OCI-LY3 (cell line): Measurements from ENCODE around the gene RAD51B.
A peak's percentile ranks its signal among the peaks of the same experiment; 100 is the strongest.

ENCODE experiments used
- H2AFZ ChIP-seq: fragments of 200-600, 300-600 bp; shearing (Covaris generic); 2 replicates; pipeline ENCODE4 v1.6.0; 2014; ENCODE audit warnings: antibody characterized with exemption, low read depth, low read length
- H3K27ac ChIP-seq: fragments of 200-600, 300-600 bp; sonication (generic); 2 replicates; pipeline ENCODE4 v1.5.1; 2014; ENCODE audit warnings: mild to moderate bottlenecking, low read length, moderate library complexity, mixed read lengths
- H3K27me3 ChIP-seq: fragments of 200-600, 300-600 bp; sonication (generic); 2 replicates; pipeline ENCODE4 v1.6.1; 2014; ENCODE audit warnings: low read depth, low read length, mixed read lengths
- H3K36me3 ChIP-seq: fragments of 200-600, 300-600 bp; sonication (generic); replicated peaks from 2 replicates; pipeline ENCODE3; 2014; ENCODE audit warnings: low read depth, low read length, mixed read lengths
- H3K4me1 ChIP-seq: fragments of 300-600, 200-600 bp; sonication (generic); 2 replicates; pipeline ENCODE4 v1.6.1; 2014; ENCODE audit warnings: low read length, mixed read lengths
- H3K4me2 ChIP-seq: fragments of 200-600, 300-600 bp; sonication (generic); 2 replicates; pipeline ENCODE4 v1.6.1; 2014; ENCODE audit warnings: low read length, mixed read lengths
- H3K4me3 ChIP-seq: fragments of 300-600, 200-600 bp; sonication (generic); 2 replicates; pipeline ENCODE4 v1.5.1; 2014; ENCODE audit warnings: antibody characterized with exemption, mild to moderate bottlenecking, low read length, moderate library complexity
- H3K79me2 ChIP-seq: fragments of 300-600, 200-600 bp; shearing (Covaris generic); 2 replicates; pipeline ENCODE4 v1.6.1; 2014; ENCODE audit warnings: mild to moderate bottlenecking, low read length, mixed read lengths
- H3K9ac ChIP-seq: fragments of 300-600, 200-600 bp; shearing (Covaris generic); 2 replicates; pipeline ENCODE4 v1.6.0; 2014; ENCODE audit warnings: mild to moderate bottlenecking, low read length, moderate library complexity
- H3K9me3 ChIP-seq: fragments of 200-600, 300-600 bp; shearing (Covaris generic); 2 replicates; pipeline ENCODE4 v1.6.1; 2014; ENCODE audit warnings: low read length, mixed read lengths; ENCODE audit not compliant: insufficient read depth
- H4K20me1 ChIP-seq: fragments of 200-600, 300-600 bp; sonication (generic); 2 replicates; pipeline ENCODE4 v1.6.1; 2016; ENCODE audit warnings: low read length, mixed read lengths; ENCODE audit not compliant: insufficient read depth
- EZH2phosphoT487 ChIP-seq: fragments of 200-600 bp; shearing (Covaris generic); IDR thresholded peaks from 2 replicates; pipeline ENCODE4 v1.6.1; 2018; ENCODE audit warnings: antibody characterized with exemption, mixed run types, low read depth
- TF ChIP-seq, protein P1 (sequence below): fragments of 200-600, 300-600 bp; sonication (generic); IDR thresholded peaks from 2 replicates; pipeline ENCODE4 v1.5.1; 2014; ENCODE audit warnings: antibody characterized with exemption, low read length, low read depth

Gene RAD51B

DNA sequence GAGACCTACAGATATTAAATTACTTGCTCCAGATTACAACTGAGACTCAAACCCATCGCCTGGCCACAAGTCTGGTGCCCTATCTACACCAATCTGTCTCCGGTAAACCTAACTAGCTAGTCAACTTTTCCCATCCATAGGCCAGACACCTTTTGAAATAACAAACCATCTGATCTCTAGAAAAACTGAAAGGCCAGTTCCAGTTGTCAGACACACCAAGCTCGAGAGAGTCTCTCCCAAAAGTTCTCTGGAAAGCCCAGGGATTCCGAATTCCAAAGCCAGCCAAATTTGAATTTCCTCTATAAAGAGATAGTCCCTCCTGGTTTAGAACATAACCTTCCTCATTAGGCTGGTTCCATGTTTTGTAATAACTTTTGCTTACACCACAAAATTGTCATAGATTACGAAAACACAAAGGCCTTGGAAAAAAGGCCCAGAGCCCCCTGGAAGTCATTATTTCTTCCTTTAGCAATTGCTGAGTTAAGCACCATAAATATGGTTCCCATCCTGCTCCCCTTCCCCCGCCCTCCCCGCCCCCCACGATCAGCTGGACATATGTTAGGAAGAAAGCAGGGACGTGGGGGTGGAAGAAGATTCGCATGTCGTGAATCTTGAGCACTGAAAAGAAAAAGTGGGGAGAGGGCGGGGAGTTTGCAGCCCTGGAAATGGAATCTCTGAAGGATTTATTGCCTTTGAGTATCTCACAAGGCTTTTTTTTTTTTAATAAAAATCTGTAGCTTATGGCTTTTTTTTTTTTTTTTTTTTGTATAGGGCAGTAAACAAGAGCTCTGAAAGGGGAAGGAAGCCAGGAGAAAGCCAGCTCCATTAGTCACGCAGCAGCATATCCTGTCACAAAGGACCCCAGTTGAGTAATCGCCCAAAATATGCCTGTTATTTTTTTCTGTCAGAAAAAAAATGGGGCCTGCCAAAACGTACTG lies 862.9 kb downstream of the RAD51B start:
- no peak overlapping the region for H2AFZ ChIP-seq
- H3K27ac ChIP-seq, result no peak overlapping the region
- peak overlapping the region; percentile 32 for H3K4me2 ChIP-seq
- H3K9me3 ChIP-seq, result no peaks in the 10 kb centered on the region
- no peak overlapping the region for H3K9ac ChIP-seq
- H4K20me1 ChIP-seq, result no peaks in the 10 kb centered on the region
- no peaks in the 10 kb centered on the region for H3K27me3 ChIP-seq
- H3K36me3 ChIP-seq, result no peaks in the 10 kb centered on the region
- H3K4me3 ChIP-seq, result no peak overlapping the region
- H3K4me1 ChIP-seq, result peaks cover 43% of the 10 kb centered on the region
- H3K79me2 ChIP-seq, result no peaks in the 10 kb centered on the region
- TF ChIP-seq EZH2phosphoT487, result no peak
- TF ChIP-seq, protein P1, sequence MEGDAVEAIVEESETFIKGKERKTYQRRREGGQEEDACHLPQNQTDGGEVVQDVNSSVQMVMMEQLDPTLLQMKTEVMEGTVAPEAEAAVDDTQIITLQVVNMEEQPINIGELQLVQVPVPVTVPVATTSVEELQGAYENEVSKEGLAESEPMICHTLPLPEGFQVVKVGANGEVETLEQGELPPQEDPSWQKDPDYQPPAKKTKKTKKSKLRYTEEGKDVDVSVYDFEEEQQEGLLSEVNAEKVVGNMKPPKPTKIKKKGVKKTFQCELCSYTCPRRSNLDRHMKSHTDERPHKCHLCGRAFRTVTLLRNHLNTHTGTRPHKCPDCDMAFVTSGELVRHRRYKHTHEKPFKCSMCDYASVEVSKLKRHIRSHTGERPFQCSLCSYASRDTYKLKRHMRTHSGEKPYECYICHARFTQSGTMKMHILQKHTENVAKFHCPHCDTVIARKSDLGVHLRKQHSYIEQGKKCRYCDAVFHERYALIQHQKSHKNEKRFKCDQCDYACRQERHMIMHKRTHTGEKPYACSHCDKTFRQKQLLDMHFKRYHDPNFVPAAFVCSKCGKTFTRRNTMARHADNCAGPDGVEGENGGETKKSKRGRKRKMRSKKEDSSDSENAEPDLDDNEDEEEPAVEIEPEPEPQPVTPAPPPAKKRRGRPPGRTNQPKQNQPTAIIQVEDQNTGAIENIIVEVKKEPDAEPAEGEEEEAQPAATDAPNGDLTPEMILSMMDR, result no peak

DNA sequence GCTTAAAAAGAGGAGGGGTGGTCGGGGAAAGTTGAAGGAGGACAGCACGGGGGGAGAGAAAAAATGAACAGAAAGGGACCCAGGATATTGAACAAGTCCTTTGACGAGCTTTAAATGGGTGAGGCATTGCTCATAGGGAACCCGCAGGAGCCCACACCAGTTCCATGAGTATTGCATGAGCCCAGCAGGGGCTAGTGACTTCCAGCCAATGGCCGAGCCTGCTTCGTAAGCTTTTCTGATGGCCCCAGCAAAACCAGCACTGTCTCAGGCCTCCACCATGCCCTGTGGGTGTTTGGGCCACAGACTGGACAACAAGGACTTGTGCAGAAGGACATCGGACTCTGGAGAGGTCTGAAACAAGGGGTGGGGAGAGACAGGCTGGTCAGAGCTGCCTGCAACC lies 863.7 kb downstream of the RAD51B start:
- H3K9ac ChIP-seq, result no peak overlapping the region
- H3K4me3 ChIP-seq, result no peak overlapping the region
- no peaks in the 10 kb centered on the region for H3K36me3 ChIP-seq
- H3K27me3 ChIP-seq, result no peaks in the 10 kb centered on the region
- H3K4me1 ChIP-seq, result peaks cover 43% of the 10 kb centered on the region
- H3K9me3 ChIP-seq, result no peaks in the 10 kb centered on the region
- no peak overlapping the region for H2AFZ ChIP-seq
- H3K27ac ChIP-seq, result no peak overlapping the region
- H3K4me2 ChIP-seq, result peak overlapping the region; percentile 32
- no peaks in the 10 kb centered on the region for H4K20me1 ChIP-seq
- TF ChIP-seq EZH2phosphoT487, result no peak
- TF ChIP-seq, protein P1, result no peak
- no peaks in the 10 kb centered on the region for H3K79me2 ChIP-seq

DNA sequence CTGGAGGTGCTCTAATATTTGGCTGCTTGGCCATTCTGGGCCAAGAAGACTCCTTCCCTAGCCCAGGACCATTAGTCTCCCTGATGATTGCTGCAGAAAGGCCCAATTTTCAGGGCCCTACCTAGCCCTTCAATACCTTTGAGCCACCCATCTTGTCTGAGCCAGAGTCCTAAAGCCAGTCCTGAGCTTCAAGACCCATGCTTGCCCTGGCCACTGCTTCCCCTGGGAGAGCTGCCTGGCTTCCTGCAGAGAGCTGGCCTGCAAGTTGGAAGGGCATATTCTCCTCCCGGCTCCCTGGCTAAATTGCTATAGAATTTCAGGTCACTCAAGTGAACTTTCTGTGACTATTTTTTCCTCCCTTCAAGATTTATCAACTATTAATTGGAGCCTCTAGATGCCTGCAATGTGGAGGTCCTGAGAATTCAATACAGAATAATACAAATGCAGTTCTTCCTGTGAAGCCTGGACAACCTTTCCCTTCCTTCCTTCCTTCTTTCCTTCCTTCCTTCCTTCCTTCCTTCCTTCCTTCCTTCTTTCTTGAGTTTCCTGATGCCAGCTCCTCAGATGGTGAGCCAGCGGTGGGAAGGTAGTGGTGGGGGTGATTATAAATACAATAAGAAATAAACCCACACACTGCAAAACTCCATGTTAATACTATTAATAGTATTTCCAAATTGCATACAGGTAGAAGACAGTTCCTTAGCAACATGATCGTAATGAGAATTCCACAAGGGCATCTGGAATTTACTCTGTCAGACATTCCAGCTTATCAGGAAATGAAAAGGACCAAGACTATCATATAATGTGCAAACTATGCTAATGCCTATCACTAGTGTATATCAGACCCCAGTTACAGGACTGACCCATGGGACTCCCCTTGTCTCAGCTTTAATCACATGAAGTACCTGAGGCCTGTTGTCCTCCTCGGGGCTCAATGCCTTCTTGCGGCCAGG lies 865.2 kb downstream of the RAD51B start:
- H3K36me3 ChIP-seq, result no peaks in the 10 kb centered on the region
- H2AFZ ChIP-seq, result 0 out of 2 replicates have a peak overlapping the region, but pooled peaks have one; percentile 71
- no peaks in the 10 kb centered on the region for H4K20me1 ChIP-seq
- peak overlapping the region; percentile 50 for H3K27ac ChIP-seq
- peak overlapping the region; percentile 22; the same call in 1 of the 2 replicates for H3K4me3 ChIP-seq
- no peaks in the 10 kb centered on the region for H3K9me3 ChIP-seq
- H3K4me1 ChIP-seq, result peaks cover 45% of the 10 kb centered on the region
- H3K9ac ChIP-seq, result 0 out of 2 replicates have a peak overlapping the region, but pooled peaks have one; percentile 11
- TF ChIP-seq EZH2phosphoT487, result no peak
- TF ChIP-seq, protein P1, result no peak
- H3K27me3 ChIP-seq, result no peaks in the 10 kb centered on the region
- no peaks in the 10 kb centered on the region for H3K79me2 ChIP-seq
- peak overlapping the region; percentile 67 for H3K4me2 ChIP-seq
